Gastrocnemius medialis (tissue), 4 donors: ENCODE data around the gene ZNF397. TPM values are rescaled to one million over a fixed set of nuclear protein-coding genes. Genes with fewer than 3 reads are reported as not detected.

ENCODE experiments used
- ATAC-seq, 2 donors: fragments of 150-250 bp; one replicate each; pipeline ENCODE4 v1.9.1; 2016
- DNase-seq, 2 donors: peaks; one replicate each; pipeline ENCODE4 v3.0.0-alpha.2; 2019
- H3K27ac ChIP-seq, 4 donors: fragments of 200-600 bp; sonication (generic); 1 replicate in 1 of 4; 2 replicates in 3 of 4; pipeline ENCODE4 v1.5.1; 2016 to 2018; ENCODE audit warnings: mild to moderate bottlenecking in 2 of 4, moderate library complexity in 1 of 4
- H3K27me3 ChIP-seq, 3 donors: fragments of 200-600 bp; sonication (generic) in 2 of 3; 1 replicate in 1 of 3; 2 replicates in 2 of 3; pipeline versions ENCODE4 v1.5.1 to v1.6.0; 2016 to 2019; ENCODE audit warnings: mild to moderate bottlenecking in 1 of 3, moderate library complexity in 1 of 3
- H3K36me3 ChIP-seq, 2 donors: fragments of 200-600 bp; sonication (generic) in 1 of 2; one replicate each; pipeline ENCODE4 v1.5.1; 2017 to 2018
- H3K4me1 ChIP-seq, 2 donors: fragments of 200-600 bp; sonication (generic) in 1 of 2; one replicate each; pipeline ENCODE4 v1.5.1; 2016 to 2017; ENCODE audit warnings: mild to moderate bottlenecking in 2 of 2
- H3K4me3 ChIP-seq, 4 donors: fragments of 200-600 bp; sonication (generic) in 3 of 4; 1 replicate in 1 of 4; 2 replicates in 3 of 4; pipeline ENCODE4 v1.5.1; 2016 to 2019; ENCODE audit warnings: mild to moderate bottlenecking in 2 of 4
- H3K9me3 ChIP-seq, 3 donors: fragments of 200-600 bp; sonication (generic) in 2 of 3; 1 replicate in 1 of 3; 2 replicates in 2 of 3; pipeline ENCODE4 v1.5.1; 2016 to 2019
- CTCF ChIP-seq, 5 experiments: fragments of 450-650 bp in 3 of 5; fragments of 200-600 bp in 2 of 5; sonication (generic) in 2 of 5; IDR thresholded peaks in 4 of 5; conservative IDR thresholded peaks in 1 of 5; 1 replicate in 4 of 5; 2 replicates in 1 of 5; pipeline ENCODE4 v1.5.1; 2016 to 2019; ENCODE audit warnings: antibody characterized with exemption in 5 of 5, mild to moderate bottlenecking in 3 of 5, moderate library complexity in 3 of 5
- POLR2A ChIP-seq, 2 donors: fragments of 450-650 bp; IDR thresholded peaks; one replicate each; pipeline ENCODE4 v1.6.1; 2017; ENCODE audit warnings: antibody characterized with exemption in 2 of 2, mild to moderate bottlenecking in 2 of 2, moderate library complexity in 2 of 2
- in situ Hi-C, 4 donors: fragments of 200-750 bp; cut with MboI; loops; one replicate each; pipeline versions ENCODE4 v1.15.0 to v1.8.0; 2017; ENCODE audit warnings: low sequenced_read_pairs in 4 of 4
- intact Hi-C: fragments of 100-400 bp; cut with DNase I; formaldehyde crosslinking; loops from one replicate; pipeline ENCODE4 v1.15.1; 2023; ENCODE audit warnings: low total_unique reads
- total RNA-seq, 4 donors: library from RNA; depleted of rRNA; stranded (reverse); fragments of >200 nt; gene quantifications; one replicate each; pipeline versions ENCODE4 v1.1.0 to v1.2.3, GENCODE V29; 2016

ZNF397 gene
- total RNA-seq, 4 donors from 2014 or later, result 12.3 to 23.4 (median 14.7) TPM

GRCh38 chr18:35277633-35278032 lies 36.8 kb downstream of the ZNF397 start:
- in situ Hi-C loops (no loop called here), intact Hi-C loops (no loop called here)
- ATAC-seq (no peak), DNase-seq (no peak)
- H3K9me3 ChIP-seq, result no peaks in the 10 kb centered on the region
- no peaks in the 10 kb centered on the region for H3K36me3 ChIP-seq
- no peaks in the 10 kb centered on the region for H3K27me3 ChIP-seq
- H3K27ac ChIP-seq, result no peak overlapping the region
- no peak overlapping the region for H3K4me3 ChIP-seq
- no peak for TF ChIP-seq CTCF (IDR thresholded peaks at IDR 0.05 in 4 of 5, conservative IDR thresholded peaks at IDR 0.05 in 1 of 5)
- TF ChIP-seq POLR2A (IDR thresholded peaks at IDR 0.05), result no peak
- peaks cover 0 to 8% of the 10 kb centered on the region in 2 donors for H3K4me1 ChIP-seq

GRCh38 chr18:35278085-35278484 lies 37.3 kb downstream of the ZNF397 start:
- H3K4me3 ChIP-seq, result no peak overlapping the region
- H3K36me3 ChIP-seq, result no peaks in the 10 kb centered on the region
- no peak for ATAC-seq
- in situ Hi-C loops, result no loop called here
- DNase-seq, result no peak
- H3K27me3 ChIP-seq, result no peaks in the 10 kb centered on the region
- H3K27ac ChIP-seq, result no peak overlapping the region
- intact Hi-C loops, result no loop called here
- peaks cover 0 to 8% of the 10 kb centered on the region in 2 donors for H3K4me1 ChIP-seq
- H3K9me3 ChIP-seq, result no peaks in the 10 kb centered on the region
- TF ChIP-seq POLR2A (IDR thresholded peaks at IDR 0.05) (no peak), CTCF (IDR thresholded peaks at IDR 0.05 in 4 of 5, conservative IDR thresholded peaks at IDR 0.05 in 1 of 5) (no peak)

- TF ChIP-seq POLR2A (IDR thresholded peaks at IDR 0.05) (no peak), CTCF (IDR thresholded peaks at IDR 0.05 in 4 of 5, conservative IDR thresholded peaks at IDR 0.05 in 1 of 5) (no peak)
- intact Hi-C loops, result no loop called here
- no peak overlapping the region for H3K4me3 ChIP-seq
Measured at GRCh38 chr18:35278969-35279368, 38.1 kb downstream of the ZNF397 start.

GRCh38 chr18:35282353-35282752 lies 41.5 kb downstream of the ZNF397 start:
- no peaks in the 10 kb centered on the region for H3K9me3 ChIP-seq
- TF ChIP-seq CTCF (IDR thresholded peaks at IDR 0.05 in 4 of 5, conservative IDR thresholded peaks at IDR 0.05 in 1 of 5) (no peak), POLR2A (IDR thresholded peaks at IDR 0.05) (no peak)
- peaks cover 0 to 8% of the 10 kb centered on the region in 2 donors for H3K4me1 ChIP-seq
- DNase-seq (no peak), ATAC-seq (no peak)
- no peak overlapping the region for H3K27ac ChIP-seq
- no peak overlapping the region for H3K4me3 ChIP-seq
- in situ Hi-C loops (no loop called here), intact Hi-C loops (no loop called here)
- H3K36me3 ChIP-seq, result no peaks in the 10 kb centered on the region
- H3K27me3 ChIP-seq, result no peaks in the 10 kb centered on the region

More at GRCh38 chr18:35278969-35279368, 38.1 kb downstream of the ZNF397 start:
- no peaks in the 10 kb centered on the region for H3K27me3 ChIP-seq
- H3K9me3 ChIP-seq, result no peaks in the 10 kb centered on the region
- in situ Hi-C loops, result no loop called here
- H3K36me3 ChIP-seq, result no peaks in the 10 kb centered on the region
- H3K27ac ChIP-seq, result no peak overlapping the region
- no peak for DNase-seq
- H3K4me1 ChIP-seq, result peaks cover 0 to 8% of the 10 kb centered on the region in 2 donors
- ATAC-seq, result no peak
